ENCODE data around the gene CEP68.

- no peak for TF ChIP-seq POLR2AphosphoS5 (IDR thresholded peaks at IDR 0.05; ENCODE audit: insufficient read depth in 1 of 2, low read depth in 1 of 2)
- TF ChIP-seq, protein P1, sequence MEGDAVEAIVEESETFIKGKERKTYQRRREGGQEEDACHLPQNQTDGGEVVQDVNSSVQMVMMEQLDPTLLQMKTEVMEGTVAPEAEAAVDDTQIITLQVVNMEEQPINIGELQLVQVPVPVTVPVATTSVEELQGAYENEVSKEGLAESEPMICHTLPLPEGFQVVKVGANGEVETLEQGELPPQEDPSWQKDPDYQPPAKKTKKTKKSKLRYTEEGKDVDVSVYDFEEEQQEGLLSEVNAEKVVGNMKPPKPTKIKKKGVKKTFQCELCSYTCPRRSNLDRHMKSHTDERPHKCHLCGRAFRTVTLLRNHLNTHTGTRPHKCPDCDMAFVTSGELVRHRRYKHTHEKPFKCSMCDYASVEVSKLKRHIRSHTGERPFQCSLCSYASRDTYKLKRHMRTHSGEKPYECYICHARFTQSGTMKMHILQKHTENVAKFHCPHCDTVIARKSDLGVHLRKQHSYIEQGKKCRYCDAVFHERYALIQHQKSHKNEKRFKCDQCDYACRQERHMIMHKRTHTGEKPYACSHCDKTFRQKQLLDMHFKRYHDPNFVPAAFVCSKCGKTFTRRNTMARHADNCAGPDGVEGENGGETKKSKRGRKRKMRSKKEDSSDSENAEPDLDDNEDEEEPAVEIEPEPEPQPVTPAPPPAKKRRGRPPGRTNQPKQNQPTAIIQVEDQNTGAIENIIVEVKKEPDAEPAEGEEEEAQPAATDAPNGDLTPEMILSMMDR (IDR thresholded peaks at IDR 0.05) = no peak
Measured at GRCh38 chr2:65067806-65068553, 11.8 kb downstream of the CEP68 start.
